HEK293 (cell line): Measurements from ENCODE around the gene KLC1.

Experiments
- CTCF ChIA-PET: fragments of 350-600 bp; formaldehyde crosslinking; extraction: SDS; loops from one replicate; lab custom pipeline; 2021; ENCODE audit warnings: antibody characterized with exemption; lab: Yijun Ruan, JAX
- POLR2A ChIA-PET: fragments of 300-600 bp; formaldehyde crosslinking; extraction: SDS; loops from one replicate; lab custom pipeline; 2020; ENCODE audit warnings: antibody characterized with exemption, inconsistent platforms; lab: Yijun Ruan, JAX
- H3K27ac ChIP-seq: fragments of 200-500 bp; sonication (Bioruptor generic); 2 replicates; pipeline ENCODE4 v1.5.1; 2014; ENCODE audit warnings: low read depth, low read length, control low read depth, inconsistent platforms; ENCODE audit errors: extremely low read depth
- H3K36me3 ChIP-seq, 2 experiments: fragments of 200-500 bp in 1 of 2; sonication (Bioruptor generic) in 1 of 2; 1 replicate in 1 of 2; 2 replicates in 1 of 2; pipeline ENCODE4 v1.5.1; 2014 to 2017; ENCODE audit warnings: inconsistent platforms in 2 of 2, low read length in 2 of 2; ENCODE audit not compliant: control insufficient read depth in 2 of 2, insufficient read depth in 1 of 2
- H3K4me1 ChIP-seq: fragments of 200-500 bp; sonication (Bioruptor generic); 2 replicates; pipeline ENCODE4 v1.5.1; 2014; ENCODE audit warnings: mild to moderate bottlenecking, low read length, inconsistent platforms; ENCODE audit not compliant: control insufficient read depth, insufficient read depth
- H3K4me3 ChIP-seq: 2 replicates; pipeline ENCODE4 v1.5.1; 2011; ENCODE audit warnings: low read depth, mild to moderate bottlenecking, control low read depth, low read length, moderate library complexity
- H3K9me3 ChIP-seq: fragments of 200-500 bp; sonication (Bioruptor generic); 2 replicates; pipeline ENCODE4 v1.5.1; 2014; ENCODE audit warnings: low read depth, low read length, inconsistent platforms; ENCODE audit not compliant: control insufficient read depth, insufficient read depth
- GLI2 ChIP-seq: fragments of 450-650 bp; formaldehyde crosslinking; IDR thresholded peaks from 2 replicates; pipeline ENCODE4; 2017; ENCODE audit warnings: missing biosample characterization, missing genetic modification characterization, low read depth, borderline replicate concordance
- GLIS1 ChIP-seq: fragments of 450-650 bp; formaldehyde crosslinking; IDR thresholded peaks from 2 replicates; pipeline ENCODE4 v1.5.1; 2016; ENCODE audit warnings: missing biosample characterization, missing genetic modification characterization
- HOXA7 ChIP-seq: sonication (generic); formaldehyde crosslinking; IDR thresholded peaks from 2 replicates; pipeline ENCODE4 v1.8.1; 2022; ENCODE audit warnings: missing genetic modification reagents, borderline replicate concordance
- IKZF3 ChIP-seq: fragments of 450-650 bp; IDR thresholded peaks from 2 replicates; pipeline ENCODE4 v1.5.0; 2018; ENCODE audit warnings: missing biosample characterization, mild to moderate bottlenecking, missing genetic modification characterization, moderate library complexity
- KLF1 ChIP-seq: fragments of 450-650 bp; formaldehyde crosslinking; IDR thresholded peaks from 2 replicates; pipeline ENCODE4 v1.5.1; 2016; ENCODE audit warnings: missing biosample characterization, missing genetic modification characterization
- ZBTB7A ChIP-seq: fragments of 450-650 bp; formaldehyde crosslinking; IDR thresholded peaks from 2 replicates; pipeline ENCODE4 v1.5.1; 2016; ENCODE audit warnings: low read depth, missing biosample characterization, missing genetic modification characterization
- ZBTB8A ChIP-seq: fragments of 450-650 bp; formaldehyde crosslinking; IDR thresholded peaks from 2 replicates; pipeline ENCODE4 v1.5.1; 2016; ENCODE audit warnings: missing biosample characterization, missing genetic modification characterization
- ZNF16 ChIP-seq: fragments of 450-650 bp; formaldehyde crosslinking; IDR thresholded peaks from 2 replicates; pipeline ENCODE4 v1.5.1; 2016; ENCODE audit warnings: low read depth, missing biosample characterization, missing genetic modification characterization
- ZNF169 ChIP-seq: fragments of 450-650 bp; formaldehyde crosslinking; IDR thresholded peaks from 2 replicates; pipeline ENCODE4 v1.5.1; 2016; ENCODE audit warnings: missing biosample characterization, missing genetic modification characterization
- ZNF174 ChIP-seq: fragments of 450-650 bp; formaldehyde crosslinking; IDR thresholded peaks from 2 replicates; pipeline ENCODE4 v1.5.0; 2017; ENCODE audit warnings: missing biosample characterization, mild to moderate bottlenecking, missing genetic modification characterization
- ZNF175 ChIP-seq: fragments of 450-650 bp; formaldehyde crosslinking; IDR thresholded peaks from 2 replicates; pipeline ENCODE4 v1.5.1; 2016; ENCODE audit warnings: missing biosample characterization, missing genetic modification characterization
- ZNF214 ChIP-seq: fragments of 450-650 bp; formaldehyde crosslinking; IDR thresholded peaks from 2 replicates; pipeline ENCODE4 v1.5.1; 2017; ENCODE audit warnings: missing biosample characterization, mild to moderate bottlenecking, missing genetic modification characterization, borderline replicate concordance
- ZNF404 ChIP-seq: fragments of 450-650 bp; formaldehyde crosslinking; IDR thresholded peaks from 2 replicates; pipeline ENCODE4 v1.5.1; 2017; ENCODE audit warnings: missing biosample characterization, missing genetic modification characterization
- ZNF768 ChIP-seq: fragments of 450-650 bp; formaldehyde crosslinking; IDR thresholded peaks from 2 replicates; pipeline ENCODE4 v1.5.1; 2018; ENCODE audit warnings: missing biosample characterization, mild to moderate bottlenecking, missing genetic modification characterization
- ZSCAN23 ChIP-seq: fragments of 450-650 bp; formaldehyde crosslinking; IDR thresholded peaks from 2 replicates; pipeline ENCODE4 v1.5.1; 2016; ENCODE audit warnings: missing biosample characterization, missing genetic modification characterization
- TF ChIP-seq, protein P1 (sequence below): IDR thresholded peaks from 2 replicates; pipeline ENCODE4 v1.6.1; 2011; ENCODE audit warnings: mild to moderate bottlenecking, low read depth, low read length, borderline replicate concordance
- TF ChIP-seq, protein P2 (sequence below): fragments of 450-650 bp; formaldehyde crosslinking; conservative IDR thresholded peaks from 2 replicates; pipeline ENCODE4 v1.5.1; 2016; ENCODE audit warnings: low read depth, missing biosample characterization, missing genetic modification characterization
- TF ChIP-seq, protein P3 (sequence below): fragments of 450-650 bp; formaldehyde crosslinking; IDR thresholded peaks from 2 replicates; pipeline ENCODE4 v1.5.1; 2016; ENCODE audit warnings: missing biosample characterization, missing genetic modification characterization
- TF ChIP-seq, protein P4 (sequence below): fragments of 450-650 bp; formaldehyde crosslinking; IDR thresholded peaks from 2 replicates; pipeline ENCODE4 v1.5.1; 2017; ENCODE audit warnings: missing biosample characterization, missing genetic modification characterization
- TF ChIP-seq, protein P5 (sequence below): fragments of 450-650 bp; formaldehyde crosslinking; IDR thresholded peaks from 2 replicates; pipeline ENCODE4 v1.5.1; 2017; ENCODE audit warnings: missing biosample characterization, missing genetic modification characterization
- TF ChIP-seq, protein P6 (sequence below): fragments of 450-650 bp; formaldehyde crosslinking; IDR thresholded peaks from 2 replicates; pipeline ENCODE4 v1.5.1; 2017; ENCODE audit warnings: missing biosample characterization, missing genetic modification characterization
- TF ChIP-seq, protein P7 (sequence below): fragments of 450-650 bp; formaldehyde crosslinking; IDR thresholded peaks from 2 replicates; pipeline ENCODE4 v1.5.1; 2016; ENCODE audit warnings: missing biosample characterization, missing genetic modification characterization

The KLC1 gene

DNA sequence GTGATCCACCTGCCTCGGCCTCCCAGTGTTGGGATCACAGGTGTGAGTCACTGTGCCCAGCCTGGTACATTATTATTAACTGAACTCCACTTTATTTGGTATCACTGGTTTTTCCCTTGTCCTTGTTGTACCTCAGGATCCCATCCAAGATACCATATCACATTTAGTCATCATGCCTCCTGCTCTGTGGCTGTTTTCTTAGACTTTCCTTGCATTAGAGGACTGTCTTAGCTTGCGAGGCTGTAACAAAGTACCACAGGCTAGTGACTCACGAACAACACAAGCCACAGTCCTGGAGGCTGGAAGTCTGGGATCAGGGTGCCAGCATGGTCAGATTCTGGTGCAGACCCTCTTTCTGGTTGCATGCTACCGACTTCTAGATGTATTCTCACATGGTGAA lies 12.2 kb downstream of the KLC1 start (continued):
- TF ChIP-seq, protein P1, sequence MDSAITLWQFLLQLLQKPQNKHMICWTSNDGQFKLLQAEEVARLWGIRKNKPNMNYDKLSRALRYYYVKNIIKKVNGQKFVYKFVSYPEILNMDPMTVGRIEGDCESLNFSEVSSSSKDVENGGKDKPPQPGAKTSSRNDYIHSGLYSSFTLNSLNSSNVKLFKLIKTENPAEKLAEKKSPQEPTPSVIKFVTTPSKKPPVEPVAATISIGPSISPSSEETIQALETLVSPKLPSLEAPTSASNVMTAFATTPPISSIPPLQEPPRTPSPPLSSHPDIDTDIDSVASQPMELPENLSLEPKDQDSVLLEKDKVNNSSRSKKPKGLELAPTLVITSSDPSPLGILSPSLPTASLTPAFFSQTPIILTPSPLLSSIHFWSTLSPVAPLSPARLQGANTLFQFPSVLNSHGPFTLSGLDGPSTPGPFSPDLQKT, result no peak
- TF ChIP-seq ZSCAN23 (no peak), HOXA7 (CRISPR knock-in tag) (no peak), ZNF404 (tag by site-specific recombination) (no peak), GLIS1 (tag by site-specific recombination) (no peak), ZBTB7A (tag by site-specific recombination) (no peak)
- TF ChIP-seq, protein P2, sequence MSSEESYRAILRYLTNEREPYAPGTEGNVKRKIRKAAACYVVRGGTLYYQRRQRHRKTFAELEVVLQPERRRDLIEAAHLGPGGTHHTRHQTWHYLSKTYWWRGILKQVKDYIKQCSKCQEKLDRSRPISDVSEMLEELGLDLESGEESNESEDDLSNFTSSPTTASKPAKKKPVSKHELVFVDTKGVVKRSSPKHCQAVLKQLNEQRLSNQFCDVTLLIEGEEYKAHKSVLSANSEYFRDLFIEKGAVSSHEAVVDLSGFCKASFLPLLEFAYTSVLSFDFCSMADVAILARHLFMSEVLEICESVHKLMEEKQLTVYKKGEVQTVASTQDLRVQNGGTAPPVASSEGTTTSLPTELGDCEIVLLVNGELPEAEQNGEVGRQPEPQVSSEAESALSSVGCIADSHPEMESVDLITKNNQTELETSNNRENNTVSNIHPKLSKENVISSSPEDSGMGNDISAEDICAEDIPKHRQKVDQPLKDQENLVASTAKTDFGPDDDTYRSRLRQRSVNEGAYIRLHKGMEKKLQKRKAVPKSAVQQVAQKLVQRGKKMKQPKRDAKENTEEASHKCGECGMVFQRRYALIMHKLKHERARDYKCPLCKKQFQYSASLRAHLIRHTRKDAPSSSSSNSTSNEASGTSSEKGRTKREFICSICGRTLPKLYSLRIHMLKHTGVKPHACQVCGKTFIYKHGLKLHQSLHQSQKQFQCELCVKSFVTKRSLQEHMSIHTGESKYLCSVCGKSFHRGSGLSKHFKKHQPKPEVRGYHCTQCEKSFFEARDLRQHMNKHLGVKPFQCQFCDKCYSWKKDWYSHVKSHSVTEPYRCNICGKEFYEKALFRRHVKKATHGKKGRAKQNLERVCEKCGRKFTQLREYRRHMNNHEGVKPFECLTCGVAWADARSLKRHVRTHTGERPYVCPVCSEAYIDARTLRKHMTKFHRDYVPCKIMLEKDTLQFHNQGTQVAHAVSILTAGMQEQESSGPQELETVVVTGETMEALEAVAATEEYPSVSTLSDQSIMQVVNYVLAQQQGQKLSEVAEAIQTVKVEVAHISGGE (tag by site-specific recombination), result no peak
- TF ChIP-seq, protein P3, sequence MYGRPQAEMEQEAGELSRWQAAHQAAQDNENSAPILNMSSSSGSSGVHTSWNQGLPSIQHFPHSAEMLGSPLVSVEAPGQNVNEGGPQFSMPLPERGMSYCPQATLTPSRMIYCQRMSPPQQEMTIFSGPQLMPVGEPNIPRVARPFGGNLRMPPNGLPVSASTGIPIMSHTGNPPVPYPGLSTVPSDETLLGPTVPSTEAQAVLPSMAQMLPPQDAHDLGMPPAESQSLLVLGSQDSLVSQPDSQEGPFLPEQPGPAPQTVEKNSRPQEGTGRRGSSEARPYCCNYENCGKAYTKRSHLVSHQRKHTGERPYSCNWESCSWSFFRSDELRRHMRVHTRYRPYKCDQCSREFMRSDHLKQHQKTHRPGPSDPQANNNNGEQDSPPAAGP (tag by site-specific recombination), result no peak
- TF ChIP-seq, protein P4, sequence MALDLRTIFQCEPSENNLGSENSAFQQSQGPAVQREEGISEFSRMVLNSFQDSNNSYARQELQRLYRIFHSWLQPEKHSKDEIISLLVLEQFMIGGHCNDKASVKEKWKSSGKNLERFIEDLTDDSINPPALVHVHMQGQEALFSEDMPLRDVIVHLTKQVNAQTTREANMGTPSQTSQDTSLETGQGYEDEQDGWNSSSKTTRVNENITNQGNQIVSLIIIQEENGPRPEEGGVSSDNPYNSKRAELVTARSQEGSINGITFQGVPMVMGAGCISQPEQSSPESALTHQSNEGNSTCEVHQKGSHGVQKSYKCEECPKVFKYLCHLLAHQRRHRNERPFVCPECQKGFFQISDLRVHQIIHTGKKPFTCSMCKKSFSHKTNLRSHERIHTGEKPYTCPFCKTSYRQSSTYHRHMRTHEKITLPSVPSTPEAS, result no peak

DNA sequence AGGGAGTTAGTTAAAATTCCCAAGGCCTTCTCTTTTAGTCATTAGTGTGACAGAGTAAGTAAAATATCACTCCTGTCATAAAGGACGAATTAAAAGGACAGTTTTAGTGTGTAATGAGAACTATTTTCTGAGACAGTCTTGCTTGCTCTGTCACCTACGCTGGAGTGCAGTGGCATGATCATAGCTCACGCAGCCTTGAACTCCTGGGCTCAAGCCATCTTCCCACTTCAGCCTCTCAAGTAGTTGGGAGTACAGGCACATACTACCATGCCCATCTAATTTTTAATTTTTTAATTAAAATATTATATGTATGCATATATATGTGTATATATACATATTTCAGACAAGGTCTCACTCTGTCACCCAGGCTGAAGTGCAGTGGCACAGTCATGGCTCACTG lies 17.2 kb downstream of the KLC1 start:
- no peaks in the 10 kb centered on the region for H3K9me3 ChIP-seq

More for the DNA sequence above, 17.2 kb downstream of the KLC1 start:
- Histone ChIP-seq H3K4me3 (no peak overlapping the region), H3K27ac (no peak overlapping the region), H3K36me3 (peaks cover 3 to 4% of the 10 kb centered on the region in 2 experiments; a peak in 2 of 3 replicates)
- CTCF ChIA-PET, result interaction anchor here (0.9 kb wide), 1 partner anchor 72 kb away, joined by 3 read pairs; no protein-coding TSS in a partner anchor
- TF ChIP-seq ZBTB8A (tag by site-specific recombination) (no peak), ZSCAN23 (no peak), ZNF169 (tag by site-specific recombination) (no peak), ZNF16 (no peak), ZNF174 (tag by site-specific recombination) (no peak), ZNF175 (no peak), KLF1 (tag by site-specific recombination) (no peak), GLI2 (tag by site-specific recombination) (no peak), ZNF768 (tag by site-specific recombination) (no peak), ZNF214 (tag by site-specific recombination) (no peak), IKZF3 (tag by site-specific recombination) (no peak)
- TF ChIP-seq, protein P5, sequence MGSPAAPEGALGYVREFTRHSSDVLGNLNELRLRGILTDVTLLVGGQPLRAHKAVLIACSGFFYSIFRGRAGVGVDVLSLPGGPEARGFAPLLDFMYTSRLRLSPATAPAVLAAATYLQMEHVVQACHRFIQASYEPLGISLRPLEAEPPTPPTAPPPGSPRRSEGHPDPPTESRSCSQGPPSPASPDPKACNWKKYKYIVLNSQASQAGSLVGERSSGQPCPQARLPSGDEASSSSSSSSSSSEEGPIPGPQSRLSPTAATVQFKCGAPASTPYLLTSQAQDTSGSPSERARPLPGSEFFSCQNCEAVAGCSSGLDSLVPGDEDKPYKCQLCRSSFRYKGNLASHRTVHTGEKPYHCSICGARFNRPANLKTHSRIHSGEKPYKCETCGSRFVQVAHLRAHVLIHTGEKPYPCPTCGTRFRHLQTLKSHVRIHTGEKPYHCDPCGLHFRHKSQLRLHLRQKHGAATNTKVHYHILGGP (tag by site-specific recombination), result no peak
- TF ChIP-seq, protein P6, sequence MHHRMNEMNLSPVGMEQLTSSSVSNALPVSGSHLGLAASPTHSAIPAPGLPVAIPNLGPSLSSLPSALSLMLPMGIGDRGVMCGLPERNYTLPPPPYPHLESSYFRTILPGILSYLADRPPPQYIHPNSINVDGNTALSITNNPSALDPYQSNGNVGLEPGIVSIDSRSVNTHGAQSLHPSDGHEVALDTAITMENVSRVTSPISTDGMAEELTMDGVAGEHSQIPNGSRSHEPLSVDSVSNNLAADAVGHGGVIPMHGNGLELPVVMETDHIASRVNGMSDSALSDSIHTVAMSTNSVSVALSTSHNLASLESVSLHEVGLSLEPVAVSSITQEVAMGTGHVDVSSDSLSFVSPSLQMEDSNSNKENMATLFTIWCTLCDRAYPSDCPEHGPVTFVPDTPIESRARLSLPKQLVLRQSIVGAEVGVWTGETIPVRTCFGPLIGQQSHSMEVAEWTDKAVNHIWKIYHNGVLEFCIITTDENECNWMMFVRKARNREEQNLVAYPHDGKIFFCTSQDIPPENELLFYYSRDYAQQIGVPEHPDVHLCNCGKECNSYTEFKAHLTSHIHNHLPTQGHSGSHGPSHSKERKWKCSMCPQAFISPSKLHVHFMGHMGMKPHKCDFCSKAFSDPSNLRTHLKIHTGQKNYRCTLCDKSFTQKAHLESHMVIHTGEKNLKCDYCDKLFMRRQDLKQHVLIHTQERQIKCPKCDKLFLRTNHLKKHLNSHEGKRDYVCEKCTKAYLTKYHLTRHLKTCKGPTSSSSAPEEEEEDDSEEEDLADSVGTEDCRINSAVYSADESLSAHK (tag by site-specific recombination), result no peak
- TF ChIP-seq, protein P7, sequence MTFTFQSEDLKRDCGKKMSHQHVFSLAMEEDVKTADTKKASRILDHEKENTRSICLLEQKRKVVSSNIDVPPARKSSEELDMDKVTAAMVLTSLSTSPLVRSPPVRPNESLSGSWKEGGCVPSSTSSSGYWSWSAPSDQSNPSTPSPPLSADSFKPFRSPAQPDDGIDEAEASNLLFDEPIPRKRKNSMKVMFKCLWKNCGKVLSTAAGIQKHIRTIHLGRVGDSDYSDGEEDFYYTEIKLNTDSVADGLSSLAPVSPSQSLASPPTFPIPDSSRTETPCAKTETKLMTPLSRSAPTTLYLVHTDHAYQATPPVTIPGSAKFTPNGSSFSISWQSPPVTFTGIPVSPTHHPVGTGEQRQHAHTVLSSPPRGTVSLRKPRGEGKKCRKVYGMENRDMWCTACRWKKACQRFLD (tag by site-specific recombination), result no peak
- TF ChIP-seq, all 188 proteins: peak for 0
- POLR2A ChIA-PET, result no interaction called here
- H3K4me1 ChIP-seq, result no peaks in the 10 kb centered on the region
